Activated B cell treated with CpG ODN at 0.5 μM for 24 hours (primary cell): Measurements from ENCODE around the gene CFC1. TPM values are rescaled to one million over a fixed set of nuclear protein-coding genes. Genes with fewer than 3 reads are reported as not detected.

Experiments
- total RNA-seq: library from RNA; stranded (reverse); gene quantifications from 2 replicates; pipeline ENCODE4 v1.2.3, GENCODE V29; 2022

The CFC1 gene
- total RNA-seq, 1 donor from 2014 or later = not detected

Other genes with a start within 250 kb of the CFC1 start
- gene PTPN18, start 243.5 kb downstream of the CFC1 start, total RNA-seq = 77.7 and 79.2 TPM in 2 replicates
- gene POTEI, start 90.2 kb downstream of the CFC1 start, total RNA-seq = not detected in 2 replicates
- gene CFC1B, start 78.4 kb downstream of the CFC1 start, total RNA-seq = not detected in 2 replicates
- not detected in 2 replicates for gene POTEJ, start 11.9 kb upstream of the CFC1 start, total RNA-seq
- not detected in 2 replicates for gene GPR148, start 129.5 kb upstream of the CFC1 start, total RNA-seq
- not detected in 2 replicates for gene AMER3, start 156.0 kb upstream of the CFC1 start, total RNA-seq
- gene ARHGEF4, start 237.3 kb upstream of the CFC1 start, total RNA-seq = 0.29 and 0.39 TPM in 2 replicates